GM19099 (cell line): Measurements from ENCODE around the gene GBP6.

Experiments
- POLR2A ChIP-seq: IDR thresholded peaks from 3 replicates; pipeline ENCODE4 v1.6.1; 2011; ENCODE audit warnings: low read depth; ENCODE audit not compliant: insufficient read length; ENCODE audit errors: extremely low read depth

GBP6 gene

DNA sequence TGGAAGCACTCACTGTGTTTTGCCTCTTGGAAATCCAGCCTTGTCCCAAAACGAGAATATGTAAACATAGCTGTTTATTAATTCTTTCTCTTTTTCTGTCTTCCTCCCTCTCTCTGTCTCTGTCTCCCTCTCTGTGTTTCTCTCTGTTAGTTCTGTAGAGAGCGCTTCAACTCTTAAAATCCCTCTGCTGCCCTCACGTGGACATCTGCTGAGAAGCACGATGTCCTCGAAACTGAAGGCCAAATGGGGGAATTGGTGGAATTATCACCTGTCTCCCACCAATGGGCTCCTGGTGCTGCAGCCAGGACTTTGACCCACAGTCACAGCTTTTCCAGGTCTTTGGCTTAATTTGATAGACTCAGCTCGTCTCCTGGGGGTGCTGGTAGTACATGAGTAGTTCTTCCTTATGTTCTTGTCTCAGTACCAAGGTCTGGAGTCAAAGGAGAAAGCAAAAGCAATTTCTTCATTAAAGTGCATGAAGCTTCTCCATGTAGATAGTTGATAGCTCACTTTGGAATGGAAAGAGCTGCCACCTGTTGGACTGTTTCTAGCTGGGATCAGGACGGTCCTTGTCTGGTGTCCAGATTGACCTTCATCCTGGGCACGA, 5.5 kb upstream of the GBP6 start:
- no peak for TF ChIP-seq POLR2A

- no peak for TF ChIP-seq POLR2A
Observed at GRCh38 chr1:89360716-89361115, 3.1 kb upstream of the GBP6 start.

GRCh38 chr1:89361681-89362080, 2.2 kb upstream of the GBP6 start:
- TF ChIP-seq POLR2A = no peak

DNA sequence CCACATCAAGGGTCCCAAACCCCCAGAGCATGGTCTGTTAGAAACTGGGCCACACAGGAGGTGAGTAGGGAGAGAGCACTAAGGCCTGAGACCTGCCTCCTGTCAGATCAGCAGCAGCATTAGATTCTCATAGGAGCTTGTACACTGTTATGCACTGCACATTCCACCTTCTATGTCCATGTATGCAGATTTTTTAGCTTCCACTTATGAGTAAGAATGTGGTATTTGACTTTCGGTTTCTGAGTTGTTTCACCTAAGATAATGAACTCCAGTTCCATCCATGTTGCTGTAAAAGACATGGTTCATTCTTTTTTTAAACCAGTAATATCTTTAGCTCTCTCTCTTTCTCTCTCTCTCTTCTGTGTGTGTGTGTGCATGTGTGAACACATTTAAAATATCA, 663 bp upstream of the GBP6 start:
- no peak for TF ChIP-seq POLR2A

DNA sequence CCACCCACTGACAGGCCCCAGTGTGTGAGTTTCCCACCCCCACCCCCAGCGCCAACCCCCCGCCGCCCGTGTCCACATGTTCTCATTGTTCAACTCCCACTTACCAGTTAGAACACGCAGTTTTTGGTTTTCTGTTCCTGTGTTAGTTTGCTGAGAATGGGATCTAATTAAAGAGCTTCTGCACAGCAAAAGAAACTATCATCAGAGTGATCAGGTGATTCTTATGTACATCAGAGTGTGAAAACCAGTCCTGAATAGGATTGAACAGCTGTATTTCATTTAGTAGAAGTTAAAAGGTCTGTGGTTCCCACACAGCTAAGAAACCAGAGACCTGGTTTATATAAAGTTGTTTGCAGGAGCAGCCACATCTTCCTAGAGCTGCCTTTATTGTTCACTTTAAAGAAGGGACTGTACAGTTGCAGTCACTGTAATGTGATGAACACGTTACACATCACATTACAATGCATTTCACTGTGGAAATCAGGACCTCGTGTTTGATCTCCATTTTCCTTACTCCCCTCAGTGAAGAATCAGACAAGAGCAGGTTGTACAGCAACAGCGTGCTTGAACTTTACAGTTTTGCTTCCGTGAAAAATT, 1.2 kb downstream of the GBP6 start:
- no peak for TF ChIP-seq POLR2A

- TF ChIP-seq POLR2A = no peak
Observed at GRCh38 chr1:89367221-89367620, 3.4 kb downstream of the GBP6 start.

GRCh38 chr1:89369331-89369730, 5.5 kb downstream of the GBP6 start:
- TF ChIP-seq POLR2A = no peak

DNA sequence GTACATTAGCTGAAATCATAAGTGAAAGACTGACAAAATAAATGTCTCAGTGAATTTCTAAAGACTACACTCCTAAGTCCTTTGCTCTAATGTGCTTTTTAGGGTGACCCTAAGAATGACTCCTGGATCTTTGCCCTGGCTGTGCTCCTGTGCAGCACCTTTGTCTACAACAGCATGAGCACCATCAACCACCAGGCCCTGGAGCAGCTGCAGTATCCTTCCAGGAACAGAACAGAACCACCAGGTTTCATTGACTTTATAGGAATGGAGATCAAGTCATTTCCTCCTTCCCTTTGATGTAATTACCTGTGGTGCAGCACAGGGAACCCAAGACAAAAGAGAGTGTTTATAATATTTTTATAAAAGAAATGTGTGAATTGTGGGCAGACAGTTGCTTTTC, 14.1 kb downstream of the GBP6 start:
- TF ChIP-seq POLR2A = no peak

DNA sequence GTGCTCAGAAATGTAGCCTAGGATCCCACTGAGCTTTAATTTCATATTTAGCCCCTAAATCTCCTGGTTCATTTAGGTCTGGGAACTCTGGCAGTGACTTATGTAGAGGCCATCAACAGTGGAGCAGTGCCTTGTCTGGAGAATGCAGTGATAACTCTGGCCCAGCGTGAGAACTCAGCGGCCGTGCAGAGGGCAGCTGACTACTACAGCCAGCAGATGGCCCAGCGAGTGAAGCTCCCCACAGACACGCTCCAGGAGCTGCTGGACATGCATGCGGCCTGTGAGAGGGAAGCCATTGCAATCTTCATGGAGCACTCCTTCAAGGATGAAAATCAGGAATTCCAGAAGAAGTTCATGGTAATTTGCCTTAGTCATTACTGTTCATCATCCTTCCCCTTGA, 17.8 kb downstream of the GBP6 start:
- TF ChIP-seq POLR2A = no peak

- TF ChIP-seq POLR2A = no peak
Observed at GRCh38 chr1:89382479-89382878, 18.6 kb downstream of the GBP6 start.

DNA sequence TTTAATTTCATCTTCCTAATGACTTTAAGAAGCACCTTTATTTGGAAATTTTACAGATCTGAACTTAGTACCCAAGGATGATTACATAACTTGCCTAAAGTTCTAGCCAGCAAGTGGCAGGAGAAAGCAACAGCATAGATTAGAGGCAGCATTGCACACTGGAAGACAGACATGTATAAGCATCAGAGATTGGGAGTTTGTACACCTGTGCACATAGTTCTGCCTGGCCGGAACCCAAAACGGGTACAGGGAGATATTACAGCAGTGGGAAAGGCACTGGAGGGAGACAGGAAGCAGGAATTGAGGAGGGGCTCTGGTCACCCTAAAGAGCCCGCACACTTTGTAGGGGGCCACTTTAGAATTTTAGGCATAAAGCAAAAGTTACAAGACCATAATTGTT, 19.3 kb downstream of the GBP6 start:
- no peak for TF ChIP-seq POLR2A

DNA sequence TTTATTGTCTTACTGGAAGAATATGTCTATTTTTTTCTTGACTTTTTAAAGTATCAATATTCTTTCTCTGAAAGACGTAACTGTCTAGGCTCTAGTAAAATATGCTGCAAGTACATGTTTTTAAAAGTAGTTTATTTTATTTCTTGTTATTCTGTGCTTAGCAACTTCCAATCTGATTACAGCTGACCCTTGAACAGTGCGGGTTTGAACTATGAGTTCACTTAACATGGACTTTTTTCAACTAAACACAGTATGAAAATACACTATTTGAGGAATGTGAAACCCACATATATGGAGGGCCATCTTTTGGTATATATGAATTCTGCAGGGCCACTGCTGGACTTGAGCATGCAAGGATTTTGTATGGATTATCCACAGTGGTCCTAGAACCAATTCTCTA, 26.8 kb downstream of the GBP6 start:
- no peak for TF ChIP-seq POLR2A

DNA sequence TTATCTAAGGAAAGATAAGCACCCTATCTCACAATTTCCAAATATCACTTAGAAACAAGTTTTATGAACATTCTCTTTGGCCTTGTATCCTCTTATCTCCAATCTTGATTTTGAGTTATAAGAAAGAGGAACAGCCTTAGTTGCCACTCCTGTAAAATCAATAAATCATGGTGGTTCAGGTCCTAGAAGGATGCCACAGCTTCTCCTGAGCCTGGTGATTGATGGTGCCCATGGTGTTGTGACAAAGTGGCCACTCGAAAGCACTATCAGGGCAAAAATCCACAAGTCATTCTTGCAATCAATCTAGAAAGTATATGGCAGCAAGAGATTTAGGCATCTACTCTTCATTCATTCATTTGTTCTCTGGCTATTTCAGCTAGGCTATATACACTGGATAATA, 27.8 kb downstream of the GBP6 start:
- TF ChIP-seq POLR2A = no peak

DNA sequence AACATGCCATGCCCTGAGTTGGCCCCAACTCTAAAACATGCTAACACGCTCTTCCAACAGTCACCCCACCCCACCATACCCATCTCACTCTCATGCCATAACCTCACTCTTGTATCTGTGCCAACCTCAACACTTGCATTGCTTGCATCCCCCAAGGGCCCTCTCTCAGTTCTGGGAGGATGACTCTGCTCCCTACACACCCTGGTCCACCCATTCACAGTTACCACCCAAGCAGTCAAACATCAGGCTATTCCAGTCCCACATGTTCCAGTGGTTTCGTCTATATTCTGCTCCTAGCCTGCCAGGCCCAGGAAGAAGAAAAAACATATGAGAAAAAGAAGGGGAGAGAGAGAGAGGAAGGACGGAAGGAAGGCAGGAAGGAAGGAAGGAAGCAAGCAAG, 31.0 kb downstream of the GBP6 start:
- TF ChIP-seq POLR2A = no peak

DNA sequence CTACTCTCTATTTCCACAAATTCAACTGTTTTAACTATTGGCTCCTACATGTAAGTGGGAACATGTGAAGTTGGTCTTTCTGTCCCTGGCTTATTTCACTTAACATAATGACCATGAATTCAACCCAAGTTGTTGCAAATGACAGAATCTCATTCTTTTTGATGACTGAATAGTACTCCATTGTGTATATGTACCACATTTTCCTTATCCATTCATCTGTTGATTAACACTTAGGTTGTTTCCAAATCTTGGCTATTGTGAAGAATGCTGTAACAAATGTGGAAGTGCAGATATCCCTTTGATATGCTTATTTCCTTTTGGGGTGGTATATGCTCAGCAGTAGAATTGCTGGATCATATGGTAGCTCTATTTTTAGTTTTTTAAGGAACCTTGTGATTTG, 33.0 kb downstream of the GBP6 start:
- no peak for TF ChIP-seq POLR2A

DNA sequence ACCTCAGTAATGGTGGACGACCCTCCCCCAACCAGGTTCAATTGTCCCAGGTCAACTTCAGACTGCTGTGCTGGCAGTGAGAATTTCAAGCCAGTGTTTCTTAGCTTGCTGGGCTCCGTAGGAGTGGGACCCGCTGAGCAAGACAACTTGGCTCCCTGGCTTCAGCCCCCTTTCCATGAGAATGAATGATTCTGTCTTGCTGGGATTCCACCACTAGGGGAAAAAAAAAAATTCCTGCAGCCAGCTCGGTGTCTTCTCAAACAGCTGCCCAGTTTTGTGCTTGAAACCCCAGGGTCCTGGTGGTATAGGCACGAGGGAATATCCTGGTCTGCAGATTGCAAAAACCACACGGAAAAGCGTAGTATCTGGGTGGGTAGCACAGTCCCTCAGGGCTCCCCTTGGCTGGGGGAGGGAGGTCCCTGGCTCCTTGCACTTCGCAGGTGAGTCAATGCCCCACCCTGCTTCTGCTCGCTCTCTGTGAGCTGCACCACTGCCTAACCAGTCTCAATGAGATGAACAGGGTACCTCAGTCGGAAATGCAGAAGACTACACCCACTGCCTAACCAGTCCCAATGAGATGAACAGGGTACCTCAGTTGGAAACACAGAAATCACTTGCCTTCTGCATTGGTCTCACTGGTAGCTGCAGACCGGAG, 41.5 kb downstream of the GBP6 start:
- TF ChIP-seq POLR2A = no peak

DNA sequence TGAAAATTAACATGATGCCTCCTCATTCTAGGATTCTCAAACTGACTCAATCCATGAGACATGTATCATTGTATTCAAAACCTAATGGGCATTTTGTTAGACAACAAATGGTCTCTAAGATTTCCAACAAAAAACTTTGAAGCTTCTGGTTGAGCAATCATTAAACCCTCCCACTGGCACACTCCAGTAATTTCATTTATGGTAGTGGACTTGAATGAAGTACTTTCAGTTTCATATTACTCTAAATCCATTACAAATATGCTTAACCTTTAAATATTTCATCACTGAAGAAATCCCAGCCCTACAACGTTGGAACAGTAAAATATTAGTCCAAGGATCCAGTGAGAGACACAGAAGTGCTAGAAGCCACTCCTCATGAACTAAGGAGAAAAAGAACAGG, 43.5 kb downstream of the GBP6 start:
- TF ChIP-seq POLR2A = no peak

GRCh38 chr1:89425056-89425455, 61.2 kb downstream of the GBP6 start:
- TF ChIP-seq POLR2A = no peak

GRCh38 chr1:89429062-89429461, 65.2 kb downstream of the GBP6 start:
- TF ChIP-seq POLR2A = no peak
